SK-N-SH (cell line): ENCODE results near the gene SCAMP3. TPM values are rescaled to one million over a fixed set of nuclear protein-coding genes. Genes with fewer than 3 reads are reported as not detected.
"Not testable (repeated sequence)": the region's sequence is repeated elsewhere in the genome, so short reads cannot be mapped to it uniquely, and the experiment has no call there.

Experiments
- CTCF ChIA-PET: fragments of 300-600, 350-600 bp; formaldehyde crosslinking; extraction: SDS; loops from one replicate; lab custom pipeline; 2021; lab: Yijun Ruan, JAX
- POLR2A ChIA-PET: fragments of 350-600 bp; sonication (Branson Sonifier 250); formaldehyde crosslinking; extraction: SDS; loops from one replicate; lab custom pipeline; 2020; ENCODE audit warnings: antibody characterized with exemption, inconsistent platforms; lab: Yijun Ruan, JAX
- DNase-seq: peaks from one replicate; pipeline ENCODE4 v3.0.0; 2012
- H2AFZ ChIP-seq: fragments of 200-600 bp; sonication (generic); 2 replicates; pipeline ENCODE4 v1.8.1; 2016; ENCODE audit warnings: antibody characterized with exemption, mild to moderate bottlenecking, low read depth
- H3F3A ChIP-seq: fragments of 200-600 bp; sonication (generic); replicated peaks from 2 replicates; pipeline ENCODE3; 2016; ENCODE audit warnings: antibody characterized with exemption, mild to moderate bottlenecking; ENCODE audit not compliant: insufficient read depth
- H3K27ac ChIP-seq, 2 experiments: fragments of 200-500 bp in 1 of 2; fragments of 200-600 bp in 1 of 2; sonication (Bioruptor generic) in 1 of 2; sonication (generic), shearing (Covaris generic) in 1 of 2; 2 replicates each; pipeline versions ENCODE4 v1.5.1 to v1.6.1; 2014 to 2016; ENCODE audit warnings: low read depth in 2 of 2, inconsistent platforms in 1 of 2, low read length in 1 of 2, mild to moderate bottlenecking in 1 of 2, mixed read lengths in 1 of 2
- H3K27me3 ChIP-seq: fragments of 200-600 bp; sonication (generic), shearing (Covaris generic); 2 replicates; pipeline ENCODE4 v1.6.1; 2016; ENCODE audit warnings: mixed run types; ENCODE audit not compliant: insufficient read depth
- H3K36me3 ChIP-seq, 2 experiments: fragments of 200-500 bp in 1 of 2; fragments of 200-600 bp in 1 of 2; sonication (Bioruptor generic) in 1 of 2; sonication (generic) in 1 of 2; replicated peaks in 1 of 2; 2 replicates each; pipeline versions ENCODE3 to v1.5.1; 2014 to 2016; ENCODE audit warnings: low read length in 1 of 2, mild to moderate bottlenecking in 1 of 2; ENCODE audit not compliant: insufficient read depth in 2 of 2, control insufficient read depth in 1 of 2
- H3K4me1 ChIP-seq, 2 experiments: fragments of 200-500 bp in 1 of 2; fragments of 200-600 bp in 1 of 2; sonication (Bioruptor generic) in 1 of 2; sonication (generic), shearing (Covaris generic) in 1 of 2; 2 replicates each; pipeline versions ENCODE4 v1.5.1 to v1.6.1; 2014 to 2016; ENCODE audit warnings: low read depth in 1 of 2, low read length in 1 of 2, mixed run types in 1 of 2; ENCODE audit not compliant: insufficient read depth in 2 of 2, control insufficient read depth in 1 of 2
- H3K4me2 ChIP-seq: fragments of 200-600 bp; sonication (generic), shearing (Covaris generic); 2 replicates; pipeline ENCODE4 v1.6.1; 2017; ENCODE audit warnings: mixed run types
- H3K4me3 ChIP-seq, 2 experiments: fragments of 200-500 bp in 1 of 2; fragments of 200-600 bp in 1 of 2; sonication (Bioruptor generic) in 1 of 2; sonication (generic), shearing (Covaris generic) in 1 of 2; 2 replicates each; pipeline versions ENCODE4 v1.5.1 to v1.8.1; 2014 to 2016; ENCODE audit warnings: low read depth in 2 of 2, inconsistent platforms in 1 of 2, low read length in 1 of 2, mild to moderate bottlenecking in 1 of 2, mixed read lengths in 1 of 2, moderate library complexity in 1 of 2
- H3K79me2 ChIP-seq: fragments of 200-600 bp; sonication (generic); 2 replicates; pipeline ENCODE4 v1.8.1; 2017; ENCODE audit warnings: mild to moderate bottlenecking; ENCODE audit not compliant: insufficient read depth
- H3K9ac ChIP-seq: fragments of 200-600 bp; sonication (generic); 2 replicates; pipeline ENCODE4 v1.6.1; 2017; ENCODE audit warnings: mixed run types
- H3K9me2 ChIP-seq: fragments of 200-600 bp; sonication (generic); 2 replicates; pipeline ENCODE4 v1.6.1; 2017; ENCODE audit warnings: mixed run types
- H3K9me3 ChIP-seq: fragments of 200-600 bp; sonication (generic); 2 replicates; pipeline ENCODE4 v1.6.1; 2017; ENCODE audit warnings: mixed run types, mild to moderate bottlenecking, moderate library complexity
- H4K20me1 ChIP-seq: fragments of 200-600 bp; sonication (generic); 2 replicates; pipeline ENCODE4 v1.6.1; 2017; ENCODE audit warnings: mild to moderate bottlenecking, mixed run types; ENCODE audit not compliant: insufficient read depth
- FOSL2 ChIP-seq: IDR thresholded peaks from 2 replicates; pipeline ENCODE4 v1.4.0; 2012; ENCODE audit warnings: low read depth, mild to moderate bottlenecking, moderate library complexity, borderline replicate concordance
- FOXJ3 ChIP-seq: sonication (generic); formaldehyde crosslinking; IDR thresholded peaks from 2 replicates; pipeline ENCODE4 v1.5.1; 2020; ENCODE audit warnings: mild to moderate bottlenecking, missing genetic modification reagents
- GABPA ChIP-seq: IDR thresholded peaks from 2 replicates; pipeline ENCODE4 v1.4.0; 2012; ENCODE audit warnings: low read depth, mild to moderate bottlenecking
- NFIC ChIP-seq: IDR thresholded peaks from 2 replicates; pipeline ENCODE4 v1.4.0; 2012; ENCODE audit warnings: borderline replicate concordance
- WGBS: methylation state at CpG from one replicate; pipeline ENCODE4 v1.1.6; 2017; ENCODE audit warnings: low lambda C conversion rate; 5-methylcytosine and 5-hydroxymethylcytosine counted together
- polyA plus RNA-seq, 3 experiments: library from polyadenylated mRNA; depleted of rRNA; stranded (reverse); fragments of >200 nt; gene quantifications; 2 replicates each; pipeline ENCODE4 v1.2.3, GENCODE V29; 2012
- TF ChIP-seq, protein P1 (sequence below): fragments of 200-600 bp; sonication (generic); IDR thresholded peaks from 2 replicates; pipeline ENCODE4 v1.6.1; 2017; ENCODE audit warnings: antibody characterized with exemption, mild to moderate bottlenecking, moderate library complexity
- TF ChIP-seq, protein P2 (sequence below): IDR thresholded peaks from 2 replicates; pipeline ENCODE4 v1.4.0; 2012; ENCODE audit warnings: low read depth, borderline replicate concordance

SCAMP3 gene
- polyA plus RNA-seq, 1 of the 3 experiments (the other 2 are of a cell fraction) = 193 TPM

DNA sequence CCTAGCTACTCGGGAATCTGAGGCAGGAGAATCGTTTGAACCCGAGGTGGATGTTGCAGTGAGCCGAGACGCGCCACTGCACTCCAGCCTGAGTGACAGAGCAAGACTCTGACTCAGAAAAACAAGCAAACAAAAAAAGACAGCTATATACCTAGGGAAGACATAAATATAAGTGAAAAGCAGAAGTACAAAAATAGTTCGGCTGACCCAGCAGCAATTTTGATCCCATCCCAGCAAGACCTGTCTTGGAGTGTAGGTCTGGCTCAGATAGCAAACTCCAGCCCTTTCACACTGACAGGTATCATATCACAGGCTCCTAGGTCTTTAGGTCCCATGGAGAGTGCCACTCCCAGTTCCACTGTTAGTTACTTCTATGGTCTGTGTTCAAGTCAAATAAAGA is 39.1 kb downstream of the SCAMP3 start:
- no peak for DNase-seq
- Histone ChIP-seq H3K4me3 (no peak overlapping the region), H3F3A (peaks cover 40% of the 10 kb centered on the region), H3K4me2 (no peak overlapping the region), H3K4me1 (peaks cover 12 to 24% of the 10 kb centered on the region in 2 experiments; a peak in 3 of 4 replicates), H3K27ac (no peak overlapping the region), H3K79me2 (peaks cover 28% of the 10 kb centered on the region), H3K27me3 (no peaks in the 10 kb centered on the region), H3K9ac (no peak overlapping the region), H3K36me3 (no peaks in the 10 kb centered on the region), H3K9me3 (no peaks in the 10 kb centered on the region), H2AFZ (no peak overlapping the region), H4K20me1 (no peaks in the 10 kb centered on the region), H3K9me2 (no peaks in the 10 kb centered on the region)
- 82% methylated on average over 7 of the region's 7 CpGs for WGBS
- TF ChIP-seq GABPA (no peak), NFIC (no peak), FOXJ3 (no peak), FOSL2 (no peak)
- TF ChIP-seq, protein P1, sequence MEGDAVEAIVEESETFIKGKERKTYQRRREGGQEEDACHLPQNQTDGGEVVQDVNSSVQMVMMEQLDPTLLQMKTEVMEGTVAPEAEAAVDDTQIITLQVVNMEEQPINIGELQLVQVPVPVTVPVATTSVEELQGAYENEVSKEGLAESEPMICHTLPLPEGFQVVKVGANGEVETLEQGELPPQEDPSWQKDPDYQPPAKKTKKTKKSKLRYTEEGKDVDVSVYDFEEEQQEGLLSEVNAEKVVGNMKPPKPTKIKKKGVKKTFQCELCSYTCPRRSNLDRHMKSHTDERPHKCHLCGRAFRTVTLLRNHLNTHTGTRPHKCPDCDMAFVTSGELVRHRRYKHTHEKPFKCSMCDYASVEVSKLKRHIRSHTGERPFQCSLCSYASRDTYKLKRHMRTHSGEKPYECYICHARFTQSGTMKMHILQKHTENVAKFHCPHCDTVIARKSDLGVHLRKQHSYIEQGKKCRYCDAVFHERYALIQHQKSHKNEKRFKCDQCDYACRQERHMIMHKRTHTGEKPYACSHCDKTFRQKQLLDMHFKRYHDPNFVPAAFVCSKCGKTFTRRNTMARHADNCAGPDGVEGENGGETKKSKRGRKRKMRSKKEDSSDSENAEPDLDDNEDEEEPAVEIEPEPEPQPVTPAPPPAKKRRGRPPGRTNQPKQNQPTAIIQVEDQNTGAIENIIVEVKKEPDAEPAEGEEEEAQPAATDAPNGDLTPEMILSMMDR = no peak
- TF ChIP-seq, protein P2, sequence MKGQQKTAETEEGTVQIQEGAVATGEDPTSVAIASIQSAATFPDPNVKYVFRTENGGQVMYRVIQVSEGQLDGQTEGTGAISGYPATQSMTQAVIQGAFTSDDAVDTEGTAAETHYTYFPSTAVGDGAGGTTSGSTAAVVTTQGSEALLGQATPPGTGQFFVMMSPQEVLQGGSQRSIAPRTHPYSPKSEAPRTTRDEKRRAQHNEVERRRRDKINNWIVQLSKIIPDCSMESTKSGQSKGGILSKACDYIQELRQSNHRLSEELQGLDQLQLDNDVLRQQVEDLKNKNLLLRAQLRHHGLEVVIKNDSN = no peak
- CTCF ChIA-PET = interaction anchor here (0.6 to 1.5 kb wide), 3 partner anchors 16 to 733 kb away, joined by 3 to 4 read pairs (median 3); no protein-coding TSS in a partner anchor
- POLR2A ChIA-PET = no interaction called here

DNA sequence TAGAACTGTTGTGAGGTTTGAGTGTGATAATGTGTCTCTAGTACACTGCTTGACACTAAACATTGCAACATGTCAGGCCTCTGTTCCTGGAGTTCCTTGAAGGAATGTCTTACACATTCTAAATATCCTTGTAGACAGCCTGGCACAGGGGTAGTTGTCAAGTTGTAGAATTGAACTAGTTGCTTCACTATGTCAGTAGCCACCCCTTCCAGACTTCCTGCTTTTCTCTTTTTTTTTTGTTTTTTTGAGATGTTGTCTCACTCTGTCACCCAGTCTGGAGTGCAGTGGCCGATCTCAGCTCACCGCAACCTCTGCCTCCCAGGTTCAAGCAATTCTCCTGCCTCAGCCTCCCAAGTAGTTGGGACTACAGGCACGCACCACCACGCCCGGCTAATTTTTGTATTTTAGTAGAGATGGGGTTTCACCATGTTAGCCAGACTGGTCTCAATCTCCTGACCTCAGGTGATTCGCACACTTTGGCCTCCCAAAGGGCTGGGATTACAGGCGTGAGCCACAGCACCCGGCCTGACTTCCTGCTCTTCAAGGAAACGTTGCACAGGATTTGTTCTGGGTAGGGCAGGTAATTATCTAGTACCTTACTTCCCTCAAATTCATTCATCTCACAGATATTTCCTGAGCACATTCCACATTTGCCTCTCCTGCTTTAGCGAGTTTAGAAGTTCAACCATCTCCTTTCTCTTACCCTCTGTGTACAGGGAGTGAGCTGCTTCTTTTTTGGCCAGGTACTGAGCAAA is 41.8 kb downstream of the SCAMP3 start:
- POLR2A ChIA-PET, H3K4me2 ChIP-seq, DNase-seq, H3K27me3 ChIP-seq, H3K4me3 ChIP-seq, H3K9me2 ChIP-seq, H3K36me3 ChIP-seq, H3K9ac ChIP-seq, H3K27ac ChIP-seq, H4K20me1 ChIP-seq, H3K9me3 ChIP-seq: not testable (repeated sequence)
- 0 out of 2 replicates have a peak overlapping the region, but pooled peaks have one; percentile 76 for H2AFZ ChIP-seq
- peaks cover 11% of the 10 kb centered on the region; the same call in 1 of the 2 replicates for H3K79me2 ChIP-seq
- WGBS = 92% methylated on average over 10 of the region's 10 CpGs
- CTCF ChIA-PET = interaction anchor here (1.6 to 2.7 kb wide), 2 partner anchors 13 to 30 kb away, joined by 9 read pairs; partner anchors contain the start of gene THBS3
- peaks cover 23% of the 10 kb centered on the region for H3F3A ChIP-seq
- H3K4me1 ChIP-seq = peaks cover 2 to 14% of the 10 kb centered on the region in 2 experiments; a peak in 3 of 4 replicates
